HFF-Myc (cell line): Measurements from ENCODE around the gene LETM1.
A peak's percentile ranks its signal among the peaks of the same experiment; 100 is the strongest.

Experiments used
- DNase-seq: peaks from one replicate; pipeline ENCODE4 v3.0.0-alpha.2; 2011; ENCODE audit warnings: low read depth; ENCODE audit errors: extremely low read depth
- H3K4me3 ChIP-seq: replicated peaks from 2 replicates; pipeline ENCODE4 v1.5.1; 2011; ENCODE audit warnings: low read depth, mild to moderate bottlenecking, control low read depth, low read length
- TF ChIP-seq, protein P1 (sequence below): IDR thresholded peaks from 2 replicates; pipeline ENCODE4 v1.5.1; 2012; ENCODE audit warnings: mild to moderate bottlenecking, low read depth, low read length, control low read depth; ENCODE audit errors: missing control alignments

Gene LETM1

DNA sequence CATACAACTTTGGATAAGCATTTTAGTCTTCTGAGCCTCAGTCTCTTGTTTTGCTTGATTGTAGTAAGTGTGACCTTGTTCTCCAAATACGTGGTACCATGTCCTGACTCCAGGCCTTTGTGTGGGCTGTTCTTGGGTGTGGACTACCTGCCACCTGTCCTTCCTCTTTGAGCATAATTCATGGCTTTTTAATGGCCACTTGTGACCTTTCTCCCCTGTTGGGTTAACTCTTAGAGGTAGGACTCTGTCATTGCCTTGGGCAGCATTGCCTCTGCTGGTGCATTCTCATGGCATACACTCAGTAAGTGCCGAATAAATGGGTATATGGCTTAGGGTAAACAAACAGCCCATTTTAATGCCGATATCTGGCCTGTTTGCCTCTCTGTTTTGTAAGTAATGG lies 18.2 kb upstream of the LETM1 start:
- TF ChIP-seq, protein P1, sequence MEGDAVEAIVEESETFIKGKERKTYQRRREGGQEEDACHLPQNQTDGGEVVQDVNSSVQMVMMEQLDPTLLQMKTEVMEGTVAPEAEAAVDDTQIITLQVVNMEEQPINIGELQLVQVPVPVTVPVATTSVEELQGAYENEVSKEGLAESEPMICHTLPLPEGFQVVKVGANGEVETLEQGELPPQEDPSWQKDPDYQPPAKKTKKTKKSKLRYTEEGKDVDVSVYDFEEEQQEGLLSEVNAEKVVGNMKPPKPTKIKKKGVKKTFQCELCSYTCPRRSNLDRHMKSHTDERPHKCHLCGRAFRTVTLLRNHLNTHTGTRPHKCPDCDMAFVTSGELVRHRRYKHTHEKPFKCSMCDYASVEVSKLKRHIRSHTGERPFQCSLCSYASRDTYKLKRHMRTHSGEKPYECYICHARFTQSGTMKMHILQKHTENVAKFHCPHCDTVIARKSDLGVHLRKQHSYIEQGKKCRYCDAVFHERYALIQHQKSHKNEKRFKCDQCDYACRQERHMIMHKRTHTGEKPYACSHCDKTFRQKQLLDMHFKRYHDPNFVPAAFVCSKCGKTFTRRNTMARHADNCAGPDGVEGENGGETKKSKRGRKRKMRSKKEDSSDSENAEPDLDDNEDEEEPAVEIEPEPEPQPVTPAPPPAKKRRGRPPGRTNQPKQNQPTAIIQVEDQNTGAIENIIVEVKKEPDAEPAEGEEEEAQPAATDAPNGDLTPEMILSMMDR, result no peak
- H3K4me3 ChIP-seq, result no peak overlapping the region
- DNase-seq, result no peak

DNA sequence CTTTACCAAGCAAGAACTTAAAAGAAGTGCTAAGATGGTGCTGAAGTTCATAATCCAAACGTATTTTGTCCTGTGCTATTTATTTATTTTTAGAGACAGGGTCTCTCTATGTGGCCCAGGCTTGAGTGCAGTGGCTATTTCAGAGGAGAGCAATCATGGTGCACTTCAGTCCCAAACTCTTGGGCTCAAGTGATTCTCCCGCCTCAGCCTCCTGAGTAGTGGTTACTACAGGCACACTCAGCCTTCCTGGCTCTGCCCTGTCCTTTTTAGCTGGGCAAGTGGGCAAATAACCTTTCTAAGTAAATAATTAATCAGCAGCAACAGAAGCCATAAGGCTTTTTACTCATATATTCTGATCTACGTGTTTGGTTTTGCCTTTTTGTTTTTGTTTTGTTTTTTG lies 17.8 kb upstream of the LETM1 start:
- TF ChIP-seq, protein P1, result no peak
- DNase-seq, result no peak
- peak overlapping the region; percentile 83 for H3K4me3 ChIP-seq

DNA sequence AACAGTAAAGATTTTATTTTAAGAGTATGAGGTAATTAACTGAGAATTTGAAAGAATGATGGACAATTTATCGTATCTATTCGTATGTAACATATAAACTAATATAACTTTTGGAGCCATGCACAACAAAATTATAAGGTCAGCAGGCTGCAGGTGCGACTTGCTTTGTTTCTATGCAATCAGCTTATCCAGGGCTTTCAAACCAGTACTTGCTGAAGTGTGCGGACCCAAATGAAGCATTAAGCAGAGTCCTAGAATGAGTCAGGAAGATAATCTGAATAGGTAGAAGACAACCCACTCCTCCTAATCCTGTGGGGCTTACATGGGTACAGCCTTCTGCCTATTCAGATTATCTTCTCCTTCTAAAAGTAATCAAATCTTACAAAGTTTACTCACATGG lies 17.3 kb upstream of the LETM1 start:
- peak overlapping the region; percentile 83 for H3K4me3 ChIP-seq
- DNase-seq, result no peak
- TF ChIP-seq, protein P1, result no peak

DNA sequence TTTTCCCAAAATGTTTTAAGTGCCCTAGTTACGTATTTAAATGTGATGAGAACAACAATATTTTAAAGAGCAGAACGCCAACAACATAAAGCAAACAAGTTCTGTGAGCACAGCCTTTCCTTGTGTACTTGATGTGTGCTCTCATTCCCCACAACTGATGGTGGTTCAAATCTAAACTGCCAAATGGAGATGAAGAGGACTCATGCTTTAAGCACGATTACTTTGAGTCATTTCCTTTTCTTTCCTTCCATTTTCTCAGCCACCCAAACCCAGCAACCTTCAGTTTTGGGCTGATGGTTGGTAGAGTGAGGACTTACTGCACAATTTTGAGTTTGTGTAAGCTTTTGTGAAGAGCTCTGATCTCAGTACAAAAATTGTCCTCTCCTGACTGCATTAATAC lies 16.9 kb upstream of the LETM1 start:
- H3K4me3 ChIP-seq, result peak overlapping the region; percentile 83
- TF ChIP-seq, protein P1, result no peak
- peak; percentile 21 for DNase-seq

DNA sequence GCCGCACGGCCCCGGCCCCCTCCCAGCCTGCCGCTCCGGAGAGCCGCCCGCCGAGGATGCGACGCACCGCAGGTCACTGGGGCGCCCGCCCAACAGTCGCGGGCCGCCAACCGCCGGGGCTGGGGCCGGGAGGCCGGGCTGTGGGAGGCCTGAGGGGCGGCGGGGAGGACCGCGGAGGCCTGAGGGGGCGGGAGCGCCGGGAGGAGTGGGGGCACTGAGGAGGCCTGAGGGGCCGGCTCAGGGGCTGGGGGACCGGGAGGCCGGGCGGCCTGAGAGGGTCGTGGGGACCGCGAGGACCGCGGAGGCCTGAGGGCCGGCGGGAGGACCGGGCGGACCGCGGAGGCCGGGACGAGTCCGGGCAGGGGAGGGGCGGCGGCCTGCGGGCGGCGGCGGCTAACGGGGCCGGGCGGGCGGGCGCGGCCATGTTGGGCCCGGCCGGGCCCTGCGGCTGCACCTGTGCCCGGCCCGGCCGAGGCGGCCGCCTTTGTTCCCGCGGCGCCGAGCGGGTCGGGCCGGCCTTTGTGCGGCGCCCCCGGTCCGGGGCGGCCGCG lies 15.6 kb upstream of the LETM1 start:
- DNase-seq, result no peak
- TF ChIP-seq, protein P1, result no peak
- H3K4me3 ChIP-seq, result peak overlapping the region; percentile 83

DNA sequence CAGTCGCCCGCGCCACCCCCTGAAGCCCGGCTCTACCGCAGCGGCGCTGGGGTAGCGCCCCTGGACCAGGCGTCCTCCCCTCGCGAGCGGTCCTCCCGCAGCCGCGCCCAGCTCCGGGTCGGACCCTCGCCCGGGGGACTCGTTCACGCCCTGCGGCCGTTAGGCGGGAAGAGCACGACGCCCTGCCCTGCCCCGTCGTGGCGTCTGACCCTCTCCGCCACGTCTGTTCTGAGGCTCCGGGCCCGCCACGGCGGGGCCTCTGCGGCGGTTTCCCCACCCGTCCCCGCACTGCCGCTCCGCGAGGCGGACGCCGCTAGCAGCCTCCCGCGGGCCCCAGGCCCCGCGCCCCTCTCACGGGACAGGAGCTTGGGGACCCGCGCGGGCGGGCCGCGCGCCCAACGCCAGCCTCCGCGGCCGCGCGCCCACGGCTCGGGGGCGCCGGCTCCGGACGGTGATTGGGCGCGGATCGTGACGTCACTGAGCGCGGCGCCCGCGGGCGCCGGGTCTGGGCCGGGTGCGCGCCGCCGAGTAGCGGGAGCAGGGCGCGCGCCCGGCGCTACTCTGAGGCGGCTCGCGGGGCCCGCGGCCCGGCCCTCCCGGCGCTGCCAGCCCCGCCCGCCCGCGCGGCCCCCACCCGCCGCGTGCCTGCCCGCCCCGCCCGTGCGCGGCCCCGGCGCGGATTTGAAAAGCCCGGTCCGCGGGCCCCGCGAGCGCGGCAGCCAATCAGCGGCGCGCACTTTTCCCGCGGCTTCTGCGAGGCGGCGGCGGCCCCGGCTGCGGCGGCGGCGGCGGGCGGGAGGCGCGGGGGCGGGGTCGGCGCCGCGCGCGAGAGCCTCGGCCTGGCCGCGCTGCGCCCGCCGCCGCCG lies 14.9 kb upstream of the LETM1 start, which contains the start of gene NSD2:
Gene NSD2, plus strand, starts transcription at position 816 of the 866 bp plus-strand sequence. CDS start 29,262 bp downstream, outside the sequence.
- H3K4me3 ChIP-seq, result peak within 1 kb of the TSS; percentile 83
- peak; percentile 29 for DNase-seq
- TF ChIP-seq, protein P1, result no peak
